Activated naive CD4-positive, alpha-beta T cell treated with Interleukin-2 at 50 U/mL for 16 hours (primary cell): Measurements from ENCODE around the gene SLC5A5.

ENCODE experiments used
- DNase-seq: peaks from one replicate; pipeline ENCODE4 v3.0.0-alpha.2; 2020

Gene SLC5A5

GRCh38 chr19:17926044-17926443, 54.3 kb downstream of the SLC5A5 start:
- no peak for DNase-seq

- DNase-seq, result no peak
Measured at GRCh38 chr19:17929056-17929455, 57.3 kb downstream of the SLC5A5 start.

GRCh38 chr19:17931532-17932191, 59.9 kb downstream of the SLC5A5 start:
- DNase-seq, result no peak

GRCh38 chr19:17932485-17933338, 61.0 kb downstream of the SLC5A5 start, which contains the start of gene CCDC124:
Gene CCDC124 (plus strand): TSS chr19:17933015. CDS start chr19:17936421, 3,406 bp downstream.
- peak; percentile 92 for DNase-seq

- no peak for DNase-seq
Measured at GRCh38 chr19:17933414-17934129, 61.8 kb downstream of the SLC5A5 start.

GRCh38 chr19:17936379-17936778, 64.6 kb downstream of the SLC5A5 start:
- DNase-seq, result no peak

- DNase-seq, result no peak
Measured at GRCh38 chr19:17937371-17937900, 65.7 kb downstream of the SLC5A5 start.

- peak; percentile 85 for DNase-seq
Measured at GRCh38 chr19:17938092-17938845, 66.5 kb downstream of the SLC5A5 start.

- no peak for DNase-seq
Measured at GRCh38 chr19:17942181-17942580, 70.4 kb downstream of the SLC5A5 start.

GRCh38 chr19:17942582-17943273, 71.0 kb downstream of the SLC5A5 start:
- DNase-seq, result no peak

GRCh38 chr19:17943274-17944221, 71.8 kb downstream of the SLC5A5 start:
- DNase-seq, result no peak

- no peak for DNase-seq
Measured at GRCh38 chr19:17944301-17944700, 72.6 kb downstream of the SLC5A5 start.
